ENCODE data around the gene PLCD3. TPM values are rescaled to one million over a fixed set of nuclear protein-coding genes. Genes with fewer than 3 reads are reported as not detected.

PLCD3 gene
- total and polyA plus RNA-seq, 2 of the 8 experiments (the other 6 are each of a cell fraction or from before 2014, with no cell fraction given) = 26.5 to 48.1 TPM

DNA sequence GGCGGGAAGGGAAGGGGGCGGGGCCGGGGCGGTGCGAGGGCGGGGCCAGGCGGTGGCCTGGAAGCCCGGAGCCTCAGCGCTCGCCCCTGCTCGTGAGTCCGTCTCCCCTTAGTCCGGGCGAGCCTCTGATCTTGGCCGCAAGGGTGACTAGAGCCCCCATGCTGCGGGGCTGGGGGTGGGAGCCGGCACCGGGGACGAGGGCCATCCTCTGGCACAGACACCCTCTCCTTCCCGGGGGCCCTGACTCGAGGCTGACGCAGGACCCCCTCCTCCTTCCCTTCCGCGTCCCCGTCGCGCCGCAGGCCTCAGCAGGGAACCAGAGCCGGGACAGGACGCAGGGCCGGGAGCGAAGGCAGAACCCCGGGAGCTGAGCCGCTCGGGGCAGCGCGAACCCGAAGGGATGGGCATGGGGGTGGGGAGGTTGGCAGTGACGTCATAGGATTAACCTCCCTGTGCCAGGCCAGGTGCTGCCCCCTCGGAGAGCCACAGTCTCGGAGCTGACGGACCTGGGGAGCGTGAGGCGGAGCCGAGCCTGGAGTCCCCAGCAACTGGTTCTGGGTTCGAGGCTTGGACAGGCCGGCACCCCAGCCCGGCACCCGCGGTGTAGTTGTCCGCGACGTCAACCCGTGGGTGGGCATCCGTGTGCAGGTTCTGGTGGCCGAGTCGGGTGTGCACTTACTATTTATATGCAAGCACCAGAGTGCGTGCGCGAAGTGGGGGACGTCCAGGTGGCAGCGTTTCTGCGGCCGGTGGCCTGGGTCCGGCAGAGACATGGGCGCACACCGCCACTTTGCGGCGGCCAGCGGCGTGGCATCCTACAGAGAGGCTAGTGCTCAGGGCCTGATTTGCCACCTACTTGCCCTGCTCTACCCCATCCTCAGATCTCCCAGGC is 503 bp upstream of the PLCD3 start (continued):
- TF ChIP-seq, protein P1, sequence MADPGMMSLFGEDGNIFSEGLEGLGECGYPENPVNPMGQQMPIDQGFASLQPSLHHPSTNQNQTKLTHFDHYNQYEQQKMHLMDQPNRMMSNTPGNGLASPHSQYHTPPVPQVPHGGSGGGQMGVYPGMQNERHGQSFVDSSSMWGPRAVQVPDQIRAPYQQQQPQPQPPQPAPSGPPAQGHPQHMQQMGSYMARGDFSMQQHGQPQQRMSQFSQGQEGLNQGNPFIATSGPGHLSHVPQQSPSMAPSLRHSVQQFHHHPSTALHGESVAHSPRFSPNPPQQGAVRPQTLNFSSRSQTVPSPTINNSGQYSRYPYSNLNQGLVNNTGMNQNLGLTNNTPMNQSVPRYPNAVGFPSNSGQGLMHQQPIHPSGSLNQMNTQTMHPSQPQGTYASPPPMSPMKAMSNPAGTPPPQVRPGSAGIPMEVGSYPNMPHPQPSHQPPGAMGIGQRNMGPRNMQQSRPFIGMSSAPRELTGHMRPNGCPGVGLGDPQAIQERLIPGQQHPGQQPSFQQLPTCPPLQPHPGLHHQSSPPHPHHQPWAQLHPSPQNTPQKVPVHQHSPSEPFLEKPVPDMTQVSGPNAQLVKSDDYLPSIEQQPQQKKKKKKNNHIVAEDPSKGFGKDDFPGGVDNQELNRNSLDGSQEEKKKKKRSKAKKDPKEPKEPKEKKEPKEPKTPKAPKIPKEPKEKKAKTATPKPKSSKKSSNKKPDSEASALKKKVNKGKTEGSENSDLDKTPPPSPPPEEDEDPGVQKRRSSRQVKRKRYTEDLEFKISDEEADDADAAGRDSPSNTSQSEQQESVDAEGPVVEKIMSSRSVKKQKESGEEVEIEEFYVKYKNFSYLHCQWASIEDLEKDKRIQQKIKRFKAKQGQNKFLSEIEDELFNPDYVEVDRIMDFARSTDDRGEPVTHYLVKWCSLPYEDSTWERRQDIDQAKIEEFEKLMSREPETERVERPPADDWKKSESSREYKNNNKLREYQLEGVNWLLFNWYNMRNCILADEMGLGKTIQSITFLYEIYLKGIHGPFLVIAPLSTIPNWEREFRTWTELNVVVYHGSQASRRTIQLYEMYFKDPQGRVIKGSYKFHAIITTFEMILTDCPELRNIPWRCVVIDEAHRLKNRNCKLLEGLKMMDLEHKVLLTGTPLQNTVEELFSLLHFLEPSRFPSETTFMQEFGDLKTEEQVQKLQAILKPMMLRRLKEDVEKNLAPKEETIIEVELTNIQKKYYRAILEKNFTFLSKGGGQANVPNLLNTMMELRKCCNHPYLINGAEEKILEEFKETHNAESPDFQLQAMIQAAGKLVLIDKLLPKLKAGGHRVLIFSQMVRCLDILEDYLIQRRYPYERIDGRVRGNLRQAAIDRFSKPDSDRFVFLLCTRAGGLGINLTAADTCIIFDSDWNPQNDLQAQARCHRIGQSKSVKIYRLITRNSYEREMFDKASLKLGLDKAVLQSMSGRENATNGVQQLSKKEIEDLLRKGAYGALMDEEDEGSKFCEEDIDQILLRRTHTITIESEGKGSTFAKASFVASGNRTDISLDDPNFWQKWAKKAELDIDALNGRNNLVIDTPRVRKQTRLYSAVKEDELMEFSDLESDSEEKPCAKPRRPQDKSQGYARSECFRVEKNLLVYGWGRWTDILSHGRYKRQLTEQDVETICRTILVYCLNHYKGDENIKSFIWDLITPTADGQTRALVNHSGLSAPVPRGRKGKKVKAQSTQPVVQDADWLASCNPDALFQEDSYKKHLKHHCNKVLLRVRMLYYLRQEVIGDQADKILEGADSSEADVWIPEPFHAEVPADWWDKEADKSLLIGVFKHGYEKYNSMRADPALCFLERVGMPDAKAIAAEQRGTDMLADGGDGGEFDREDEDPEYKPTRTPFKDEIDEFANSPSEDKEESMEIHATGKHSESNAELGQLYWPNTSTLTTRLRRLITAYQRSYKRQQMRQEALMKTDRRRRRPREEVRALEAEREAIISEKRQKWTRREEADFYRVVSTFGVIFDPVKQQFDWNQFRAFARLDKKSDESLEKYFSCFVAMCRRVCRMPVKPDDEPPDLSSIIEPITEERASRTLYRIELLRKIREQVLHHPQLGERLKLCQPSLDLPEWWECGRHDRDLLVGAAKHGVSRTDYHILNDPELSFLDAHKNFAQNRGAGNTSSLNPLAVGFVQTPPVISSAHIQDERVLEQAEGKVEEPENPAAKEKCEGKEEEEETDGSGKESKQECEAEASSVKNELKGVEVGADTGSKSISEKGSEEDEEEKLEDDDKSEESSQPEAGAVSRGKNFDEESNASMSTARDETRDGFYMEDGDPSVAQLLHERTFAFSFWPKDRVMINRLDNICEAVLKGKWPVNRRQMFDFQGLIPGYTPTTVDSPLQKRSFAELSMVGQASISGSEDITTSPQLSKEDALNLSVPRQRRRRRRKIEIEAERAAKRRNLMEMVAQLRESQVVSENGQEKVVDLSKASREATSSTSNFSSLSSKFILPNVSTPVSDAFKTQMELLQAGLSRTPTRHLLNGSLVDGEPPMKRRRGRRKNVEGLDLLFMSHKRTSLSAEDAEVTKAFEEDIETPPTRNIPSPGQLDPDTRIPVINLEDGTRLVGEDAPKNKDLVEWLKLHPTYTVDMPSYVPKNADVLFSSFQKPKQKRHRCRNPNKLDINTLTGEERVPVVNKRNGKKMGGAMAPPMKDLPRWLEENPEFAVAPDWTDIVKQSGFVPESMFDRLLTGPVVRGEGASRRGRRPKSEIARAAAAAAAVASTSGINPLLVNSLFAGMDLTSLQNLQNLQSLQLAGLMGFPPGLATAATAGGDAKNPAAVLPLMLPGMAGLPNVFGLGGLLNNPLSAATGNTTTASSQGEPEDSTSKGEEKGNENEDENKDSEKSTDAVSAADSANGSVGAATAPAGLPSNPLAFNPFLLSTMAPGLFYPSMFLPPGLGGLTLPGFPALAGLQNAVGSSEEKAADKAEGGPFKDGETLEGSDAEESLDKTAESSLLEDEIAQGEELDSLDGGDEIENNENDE (IDR thresholded peaks at IDR 0.05; ENCODE audit: insufficient replicate concordance, low read length) = no peak
